AG10803 (cell line): ENCODE data around the gene PDE6C.

ENCODE experiments used
- DNase-seq: peaks from one replicate; pipeline ENCODE4 v3.0.0; 2010; ENCODE audit warnings: low read depth
- H3K4me3 ChIP-seq: 2 replicates; pipeline ENCODE4 v1.5.1; 2011; ENCODE audit warnings: mild to moderate bottlenecking, low read length, control low read depth
- TF ChIP-seq, protein P1 (sequence below): conservative IDR thresholded peaks from 2 replicates; pipeline ENCODE4 v1.5.1; 2011; ENCODE audit warnings: mild to moderate bottlenecking, low read length, control low read depth, inconsistent platforms

PDE6C gene

DNA sequence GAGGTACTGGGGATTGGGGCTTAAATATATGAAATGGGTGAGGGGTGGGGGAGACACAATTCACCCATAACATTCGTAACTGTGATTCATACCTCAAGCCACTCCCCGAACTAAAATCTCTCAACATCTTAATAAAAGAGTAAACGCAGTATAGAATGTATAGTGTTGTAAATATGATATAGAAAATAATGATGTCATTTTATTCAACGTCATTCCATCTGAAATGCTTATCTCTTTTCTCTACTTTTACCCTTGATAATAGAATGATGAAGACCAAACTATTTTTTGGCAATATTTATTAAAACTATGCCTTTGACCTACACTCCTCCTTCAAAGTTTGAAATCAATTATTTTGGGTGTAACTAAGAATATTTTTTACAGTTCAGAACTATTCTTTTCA lies 53.7 kb downstream of the PDE6C start:
- TF ChIP-seq, protein P1, sequence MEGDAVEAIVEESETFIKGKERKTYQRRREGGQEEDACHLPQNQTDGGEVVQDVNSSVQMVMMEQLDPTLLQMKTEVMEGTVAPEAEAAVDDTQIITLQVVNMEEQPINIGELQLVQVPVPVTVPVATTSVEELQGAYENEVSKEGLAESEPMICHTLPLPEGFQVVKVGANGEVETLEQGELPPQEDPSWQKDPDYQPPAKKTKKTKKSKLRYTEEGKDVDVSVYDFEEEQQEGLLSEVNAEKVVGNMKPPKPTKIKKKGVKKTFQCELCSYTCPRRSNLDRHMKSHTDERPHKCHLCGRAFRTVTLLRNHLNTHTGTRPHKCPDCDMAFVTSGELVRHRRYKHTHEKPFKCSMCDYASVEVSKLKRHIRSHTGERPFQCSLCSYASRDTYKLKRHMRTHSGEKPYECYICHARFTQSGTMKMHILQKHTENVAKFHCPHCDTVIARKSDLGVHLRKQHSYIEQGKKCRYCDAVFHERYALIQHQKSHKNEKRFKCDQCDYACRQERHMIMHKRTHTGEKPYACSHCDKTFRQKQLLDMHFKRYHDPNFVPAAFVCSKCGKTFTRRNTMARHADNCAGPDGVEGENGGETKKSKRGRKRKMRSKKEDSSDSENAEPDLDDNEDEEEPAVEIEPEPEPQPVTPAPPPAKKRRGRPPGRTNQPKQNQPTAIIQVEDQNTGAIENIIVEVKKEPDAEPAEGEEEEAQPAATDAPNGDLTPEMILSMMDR: no peak
- H3K4me3 ChIP-seq: no peak overlapping the region
- DNase-seq: no peak

DNA sequence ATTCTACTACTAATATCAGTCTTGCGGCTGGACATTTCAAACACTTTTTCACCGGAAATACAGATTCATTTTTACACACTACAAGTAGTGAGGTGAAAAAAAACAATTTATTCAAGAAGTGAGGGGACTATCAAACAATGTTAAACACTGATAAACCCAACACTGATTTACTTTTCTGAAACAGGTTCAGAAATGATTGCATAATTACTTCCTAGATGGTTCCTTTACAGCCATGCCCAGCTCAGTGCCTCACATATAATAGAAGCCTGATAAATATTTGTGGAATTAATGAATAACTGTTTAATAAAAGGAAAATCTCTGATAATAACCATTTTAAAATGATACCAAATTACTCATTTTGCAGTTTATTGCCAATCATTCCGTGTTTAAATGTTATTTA lies 55.5 kb downstream of the PDE6C start:
- no peak for DNase-seq
- no peak overlapping the region for H3K4me3 ChIP-seq
- TF ChIP-seq, protein P1: no peak

DNA sequence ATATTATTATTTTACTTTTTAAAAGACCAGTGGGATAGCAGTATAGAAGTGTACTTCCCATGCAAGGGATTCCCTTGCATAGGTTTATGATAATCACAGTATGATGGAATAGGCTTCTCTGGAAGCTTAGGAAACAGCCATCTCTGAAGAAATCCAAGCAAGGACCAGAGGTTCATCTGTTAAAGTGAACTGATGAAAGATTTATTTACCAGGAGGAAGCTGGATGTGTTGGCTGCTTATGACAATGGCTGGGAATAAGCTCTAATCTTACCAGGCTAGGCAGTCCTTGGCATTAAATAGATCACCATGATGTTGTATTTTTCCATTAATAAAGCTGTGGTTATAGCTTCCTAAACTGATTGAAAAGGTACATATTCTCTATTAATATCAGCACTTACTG lies 58.0 kb downstream of the PDE6C start:
- TF ChIP-seq, protein P1: no peak
- no peak for DNase-seq

DNA sequence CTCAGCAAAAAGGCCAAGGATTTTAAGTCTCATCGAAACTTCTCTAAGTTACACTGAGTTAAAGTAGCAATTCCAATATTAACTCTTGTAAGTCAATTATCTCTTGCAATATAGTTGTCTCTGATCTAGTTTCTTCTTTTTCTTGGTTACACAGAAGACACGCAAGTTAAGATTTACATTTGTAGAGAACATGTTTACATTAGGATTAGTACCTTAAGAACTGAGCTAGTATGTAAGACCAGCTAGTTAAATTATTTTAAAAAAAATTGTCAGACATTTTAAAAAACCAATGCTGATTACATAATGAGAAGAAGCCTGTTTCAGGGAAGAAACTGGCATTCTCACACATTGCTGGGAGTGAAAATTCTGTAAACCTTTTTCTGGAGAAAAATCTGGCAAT lies 58.7 kb downstream of the PDE6C start:
- no peak for DNase-seq
- TF ChIP-seq, protein P1: no peak
- H3K4me3 ChIP-seq: no peak overlapping the region

More for the DNA sequence above, 58.0 kb downstream of the PDE6C start:
- no peak overlapping the region for H3K4me3 ChIP-seq

DNA sequence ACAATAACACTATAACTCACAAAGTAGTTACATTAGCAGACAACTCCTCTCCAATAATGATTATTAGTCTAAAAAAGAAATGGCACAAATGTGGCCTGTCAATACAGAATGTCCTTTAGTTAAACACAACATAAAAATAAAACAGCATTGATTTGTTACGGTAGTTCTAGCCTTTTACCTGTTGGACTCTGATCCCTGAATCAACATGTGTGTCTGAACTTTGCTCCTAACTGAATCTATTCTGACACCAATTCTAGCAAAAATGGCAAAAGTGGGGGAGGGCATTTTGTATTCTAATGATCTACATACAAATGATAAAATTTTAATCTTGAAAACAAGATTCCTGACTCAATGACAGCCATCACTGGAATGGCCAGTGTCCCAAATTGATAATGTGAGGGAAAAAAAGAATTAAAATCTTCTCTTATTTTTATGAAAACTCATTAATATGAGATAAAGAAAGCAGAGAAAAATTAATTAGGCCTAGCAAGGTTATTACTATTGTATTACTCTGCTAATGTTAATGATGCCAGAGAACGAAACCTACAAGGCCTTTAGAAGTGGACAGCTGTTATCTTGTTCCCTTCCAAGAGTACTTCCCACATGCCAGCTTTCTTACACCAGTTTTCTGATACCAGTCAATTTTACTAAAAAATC lies 59.8 kb downstream of the PDE6C start:
- DNase-seq: no peak
- no peak overlapping the region for H3K4me3 ChIP-seq
- TF ChIP-seq, protein P1: no peak

DNA sequence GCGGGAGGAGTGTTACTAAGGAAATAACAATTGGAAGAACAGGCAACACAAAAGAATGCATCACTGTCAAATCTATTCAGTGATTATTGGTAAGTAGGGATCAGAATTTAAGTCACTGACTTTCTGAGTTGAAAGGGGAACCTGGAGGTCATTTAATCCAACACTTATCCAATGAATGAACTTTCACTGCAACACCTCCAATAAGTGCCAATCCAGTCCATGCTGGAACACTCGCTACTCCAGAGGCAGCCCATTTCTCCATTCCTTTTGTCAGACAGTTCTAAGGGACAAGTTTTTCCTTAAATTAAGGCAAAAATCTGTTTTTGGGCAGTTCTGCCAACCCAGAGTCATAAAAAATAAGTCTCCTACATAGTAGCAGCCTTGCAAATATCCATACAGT lies 60.6 kb downstream of the PDE6C start:
- no peak overlapping the region for H3K4me3 ChIP-seq
- TF ChIP-seq, protein P1: no peak
- no peak for DNase-seq

DNA sequence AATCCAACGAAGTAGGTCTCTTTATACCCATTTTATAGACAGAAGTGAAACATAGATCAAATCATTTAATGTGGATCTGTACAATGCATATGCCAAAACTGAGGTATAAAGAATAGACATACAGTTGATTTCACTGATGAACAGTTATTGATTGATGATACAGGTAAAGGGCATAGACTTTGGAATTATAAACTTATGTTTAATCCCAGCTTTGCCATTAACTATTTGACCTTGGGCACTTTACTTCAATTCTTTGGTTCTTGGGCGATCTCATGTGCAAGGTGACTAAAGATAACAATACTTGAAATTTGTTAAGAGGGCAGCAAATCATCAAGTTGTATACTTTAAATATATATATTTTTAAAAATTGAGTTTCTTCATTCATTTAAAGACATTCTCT lies 61.5 kb downstream of the PDE6C start:
- DNase-seq: no peak
- TF ChIP-seq, protein P1: no peak
- no peak overlapping the region for H3K4me3 ChIP-seq
